WI38 (cell line): ENCODE data around the gene ANGPTL4.
A peak's percentile ranks its signal among the peaks of the same experiment; 100 is the strongest.

ENCODE experiments used
- H3K4me3 ChIP-seq: 2 replicates; pipeline ENCODE4 v1.5.1; 2011; ENCODE audit warnings: low read depth, mild to moderate bottlenecking, control low read depth, low read length
- TF ChIP-seq, protein P1 (sequence below): IDR thresholded peaks from 2 replicates; pipeline ENCODE4 v1.5.1; 2012; ENCODE audit warnings: low read depth, mild to moderate bottlenecking, control low read depth, low read length

ANGPTL4 gene

DNA sequence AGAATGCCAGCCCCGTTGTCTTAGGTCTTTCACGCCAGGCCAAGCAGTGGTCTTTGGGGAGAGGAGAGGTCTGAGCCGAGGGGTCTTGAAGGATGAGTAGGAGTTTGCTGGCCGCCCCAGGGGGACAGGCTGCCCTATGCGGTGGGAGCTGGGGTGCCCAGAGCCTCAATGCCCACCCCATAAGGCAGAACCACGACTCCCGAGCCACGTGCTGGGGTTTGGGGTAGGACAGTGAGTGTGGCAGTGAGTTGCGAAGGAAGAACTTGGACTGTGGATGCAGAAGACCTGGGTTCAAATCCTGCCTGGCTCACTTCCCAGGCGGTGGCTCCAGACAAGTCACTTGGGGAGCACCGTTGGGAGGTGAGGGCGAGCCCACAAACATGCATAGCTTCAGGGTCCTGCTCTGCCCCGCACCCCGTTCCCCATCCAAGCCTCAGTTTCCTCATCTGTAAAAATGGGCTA, 31.7 kb downstream of the ANGPTL4 start:
- TF ChIP-seq, protein P1, sequence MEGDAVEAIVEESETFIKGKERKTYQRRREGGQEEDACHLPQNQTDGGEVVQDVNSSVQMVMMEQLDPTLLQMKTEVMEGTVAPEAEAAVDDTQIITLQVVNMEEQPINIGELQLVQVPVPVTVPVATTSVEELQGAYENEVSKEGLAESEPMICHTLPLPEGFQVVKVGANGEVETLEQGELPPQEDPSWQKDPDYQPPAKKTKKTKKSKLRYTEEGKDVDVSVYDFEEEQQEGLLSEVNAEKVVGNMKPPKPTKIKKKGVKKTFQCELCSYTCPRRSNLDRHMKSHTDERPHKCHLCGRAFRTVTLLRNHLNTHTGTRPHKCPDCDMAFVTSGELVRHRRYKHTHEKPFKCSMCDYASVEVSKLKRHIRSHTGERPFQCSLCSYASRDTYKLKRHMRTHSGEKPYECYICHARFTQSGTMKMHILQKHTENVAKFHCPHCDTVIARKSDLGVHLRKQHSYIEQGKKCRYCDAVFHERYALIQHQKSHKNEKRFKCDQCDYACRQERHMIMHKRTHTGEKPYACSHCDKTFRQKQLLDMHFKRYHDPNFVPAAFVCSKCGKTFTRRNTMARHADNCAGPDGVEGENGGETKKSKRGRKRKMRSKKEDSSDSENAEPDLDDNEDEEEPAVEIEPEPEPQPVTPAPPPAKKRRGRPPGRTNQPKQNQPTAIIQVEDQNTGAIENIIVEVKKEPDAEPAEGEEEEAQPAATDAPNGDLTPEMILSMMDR, result no peak
- no peak overlapping the region for H3K4me3 ChIP-seq

- H3K4me3 ChIP-seq, result no peak overlapping the region
- TF ChIP-seq, protein P1, result no peak
Measured at GRCh38 chr19:8396185-8396562, 32.2 kb downstream of the ANGPTL4 start.

DNA sequence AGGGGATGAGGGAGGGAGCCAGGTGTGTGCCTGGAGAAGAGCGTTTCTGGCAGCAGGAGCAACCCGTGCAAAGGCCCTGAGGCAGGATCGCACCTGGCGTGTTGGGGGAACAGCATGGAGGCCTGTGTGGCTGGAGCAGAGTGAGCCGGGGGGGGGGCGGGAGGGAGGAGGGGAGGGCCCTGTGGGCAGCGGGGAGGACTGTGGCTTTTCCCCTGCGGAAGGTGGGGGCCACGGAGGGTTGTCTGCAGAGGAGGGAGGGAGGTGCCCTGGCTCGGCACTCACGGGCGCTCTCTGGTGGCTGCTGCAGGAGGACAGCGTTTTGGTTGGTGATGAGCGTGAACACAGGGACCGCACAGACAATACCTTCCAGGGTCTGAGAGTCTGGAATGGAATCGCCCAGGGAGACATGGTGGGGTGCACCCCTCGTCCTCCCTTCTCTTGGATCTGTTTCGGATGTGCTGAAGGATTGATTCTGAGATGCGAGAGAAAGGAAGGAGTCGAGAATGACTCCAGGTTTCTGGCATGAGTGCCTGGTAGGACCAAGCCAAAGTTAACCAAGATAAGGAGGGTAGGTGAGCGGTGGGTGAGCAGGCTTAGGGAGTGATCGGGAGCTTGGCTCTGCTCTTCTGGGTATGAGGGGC, 32.7 kb downstream of the ANGPTL4 start:
- TF ChIP-seq, protein P1, result peak; percentile 55
- H3K4me3 ChIP-seq, result no peak overlapping the region

DNA sequence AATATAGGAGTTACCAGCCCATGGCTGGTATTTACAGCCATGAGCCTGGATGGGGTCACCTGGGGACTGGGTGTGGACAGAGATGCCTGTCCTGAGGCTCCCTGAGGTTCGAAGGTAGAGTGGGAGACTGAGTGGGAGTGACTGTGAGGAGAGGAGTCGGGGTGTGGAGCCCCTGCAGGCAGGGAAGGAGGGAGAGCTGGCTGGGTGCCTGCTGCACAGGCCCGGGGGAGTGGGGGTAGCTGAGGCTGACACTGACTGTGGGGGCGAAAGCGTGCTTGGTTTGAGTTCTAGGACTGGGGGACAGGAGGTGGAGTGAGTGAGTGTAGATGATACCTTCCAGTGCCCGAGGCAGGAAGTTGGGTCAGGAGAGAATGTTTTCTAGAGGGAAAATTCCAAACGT, 33.3 kb downstream of the ANGPTL4 start:
- H3K4me3 ChIP-seq, result no peak overlapping the region
- TF ChIP-seq, protein P1, result no peak

DNA sequence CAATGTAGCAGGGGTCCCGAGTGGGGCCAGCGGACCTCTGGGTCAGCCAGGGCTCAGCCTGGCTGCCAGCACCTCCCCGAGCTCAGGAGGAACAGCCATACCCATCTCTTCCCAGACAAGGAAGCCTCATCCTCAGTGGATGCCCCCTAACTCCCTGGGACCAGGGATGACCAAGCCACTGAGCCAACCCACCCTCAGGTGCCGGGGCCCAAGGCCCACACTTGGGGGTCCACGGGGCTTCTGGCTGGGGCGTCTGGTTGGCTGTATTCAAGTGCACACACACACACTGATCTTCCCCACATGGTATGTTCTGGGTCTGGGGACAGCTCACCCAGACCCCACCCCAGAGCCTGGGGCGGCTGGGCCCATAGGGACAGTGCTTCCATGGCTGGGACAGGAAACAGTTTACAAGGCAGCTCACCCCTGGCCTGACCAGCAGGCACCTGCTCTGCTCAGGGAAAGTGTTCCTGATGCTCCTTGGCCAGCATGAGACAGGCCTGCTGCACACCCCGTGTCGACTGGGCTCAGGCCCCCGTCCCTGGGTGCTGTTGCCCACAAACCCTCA, 33.9 kb downstream of the ANGPTL4 start:
- TF ChIP-seq, protein P1, result no peak
- no peak overlapping the region for H3K4me3 ChIP-seq

DNA sequence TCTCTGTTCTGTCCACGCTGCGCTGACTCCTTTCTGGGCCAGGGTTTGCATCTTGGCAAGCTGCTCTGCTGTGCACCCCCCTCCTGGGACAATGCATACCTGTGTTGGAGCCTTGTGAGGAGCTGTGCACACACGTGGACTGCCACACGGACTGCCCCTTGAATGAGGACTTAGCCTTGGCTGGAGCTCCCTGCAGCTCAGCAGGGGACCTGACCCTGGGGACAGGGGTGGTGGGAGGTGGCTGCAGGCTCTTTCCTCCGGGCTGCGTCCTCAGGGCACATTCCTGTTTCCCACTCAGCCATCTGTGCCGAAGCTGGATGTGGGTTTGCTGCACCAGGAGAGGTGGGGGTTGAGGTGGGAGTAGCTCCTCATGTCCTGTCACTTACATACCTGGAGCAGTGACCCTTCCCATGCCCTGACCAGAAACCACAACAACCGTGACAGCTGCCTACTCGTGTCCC, 34.4 kb downstream of the ANGPTL4 start:
- TF ChIP-seq, protein P1, result no peak

DNA sequence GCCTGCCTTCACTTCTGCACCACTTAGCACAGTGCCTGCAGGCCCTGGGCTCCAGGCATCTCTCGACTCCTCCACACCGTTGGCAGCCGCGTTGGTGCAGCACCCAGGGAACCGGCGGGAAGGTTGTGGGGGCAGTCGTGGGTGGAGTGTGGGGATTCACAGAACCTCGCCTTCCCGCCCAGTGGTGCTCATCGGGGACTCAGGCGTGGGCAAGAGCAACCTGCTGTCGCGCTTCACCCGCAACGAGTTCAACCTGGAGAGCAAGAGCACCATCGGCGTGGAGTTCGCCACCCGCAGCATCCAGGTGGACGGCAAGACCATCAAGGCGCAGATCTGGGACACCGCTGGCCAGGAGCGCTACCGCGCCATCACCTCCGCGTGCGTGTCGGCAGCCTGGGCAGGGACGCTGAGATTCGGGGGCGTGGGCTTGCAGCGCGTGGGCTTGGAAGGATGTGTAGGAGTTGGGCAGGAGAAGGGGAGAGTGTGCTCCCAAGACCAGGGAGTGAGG, 35.8 kb downstream of the ANGPTL4 start:
- TF ChIP-seq, protein P1, result no peak
- H3K4me3 ChIP-seq, result no peak overlapping the region

More for the DNA sequence above, 34.4 kb downstream of the ANGPTL4 start:
- H3K4me3 ChIP-seq, result no peak overlapping the region
